ENCODE results near the gene ATF4. TPM values are rescaled to one million over a fixed set of nuclear protein-coding genes. Genes with fewer than 3 reads are reported as not detected.

The ATF4 gene
- total RNA-seq, 1 experiment from 2014 or later: 177 TPM

DNA sequence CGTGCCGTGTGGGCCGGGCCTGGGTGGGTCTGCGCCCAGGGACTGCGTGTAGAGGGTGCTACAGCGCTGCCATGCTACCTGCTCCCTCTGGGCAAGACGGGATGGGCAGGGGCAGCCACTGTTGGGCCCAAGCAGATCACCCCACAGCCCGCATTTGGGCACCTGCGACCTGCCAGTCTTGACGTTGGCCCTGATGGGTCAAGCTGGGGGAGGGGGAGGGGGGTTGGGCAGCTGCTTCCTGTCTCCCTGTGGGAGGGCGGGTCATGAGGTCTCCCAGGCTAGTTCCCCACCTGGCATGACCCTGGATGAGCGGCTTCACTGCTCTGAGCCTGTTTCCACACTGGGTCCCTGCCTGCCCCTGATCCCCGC, 15.0 kb downstream of the ATF4 start:
- Histone ChIP-seq H3K27me3 (ENCODE audit: control insufficient read depth, insufficient read depth, low read length) (no peaks in the 10 kb centered on the region), H3K27ac (ENCODE audit: low read length) (no peak overlapping the region), H3K36me3 (ENCODE audit: control insufficient read depth, insufficient read depth, low read length) (peaks cover 4% of the 10 kb centered on the region; the same call in 1 of the 2 replicates), H3K4me3 (ENCODE audit: low read depth in 2 of 2, low read length in 2 of 2) (no peak overlapping the region), H3K4me1 (ENCODE audit: control insufficient read depth, insufficient read depth, low read length) (peaks cover 23% of the 10 kb centered on the region), H3K9me3 (ENCODE audit: control insufficient read depth, insufficient read depth, low read depth, low read length) (no peaks in the 10 kb centered on the region)
- ChIA-PET POLR2A (no interaction called here), CTCF (interaction anchor here (0.7 to 1.5 kb wide), 2 partner anchors 284 to 489 kb away, joined by 3 to 4 read pairs; no protein-coding TSS in a partner anchor)
- intact Hi-C loops (cut with micrococcal nuclease; ENCODE audit: unreplicated experiment): loop anchor here (5.0 kb wide), 1 partner anchor 502 kb away; no protein-coding TSS in a partner anchor
- ATAC-seq (no peak), DNase-seq (ENCODE audit: low read depth, low spot score) (no peak)
- in situ Hi-C loops (cut with HindIII; ENCODE audit: low pct_unique_long_range_greater_than_20kb, low sequenced_read_pairs): no loop called here
- TF ChIP-seq SIN3A (IDR thresholded peaks at IDR 0.05; ENCODE audit: borderline replicate concordance, insufficient read depth, low read depth, low read length): no peak
- TF ChIP-seq TCF7L2 (IDR thresholded peaks at IDR 0.05; ENCODE audit: low read depth, low read length): no peak
- TF ChIP-seq POLR2AphosphoS5 (IDR thresholded peaks at IDR 0.05; ENCODE audit: low read depth, low read length): no peak
- TF ChIP-seq, protein P1, sequence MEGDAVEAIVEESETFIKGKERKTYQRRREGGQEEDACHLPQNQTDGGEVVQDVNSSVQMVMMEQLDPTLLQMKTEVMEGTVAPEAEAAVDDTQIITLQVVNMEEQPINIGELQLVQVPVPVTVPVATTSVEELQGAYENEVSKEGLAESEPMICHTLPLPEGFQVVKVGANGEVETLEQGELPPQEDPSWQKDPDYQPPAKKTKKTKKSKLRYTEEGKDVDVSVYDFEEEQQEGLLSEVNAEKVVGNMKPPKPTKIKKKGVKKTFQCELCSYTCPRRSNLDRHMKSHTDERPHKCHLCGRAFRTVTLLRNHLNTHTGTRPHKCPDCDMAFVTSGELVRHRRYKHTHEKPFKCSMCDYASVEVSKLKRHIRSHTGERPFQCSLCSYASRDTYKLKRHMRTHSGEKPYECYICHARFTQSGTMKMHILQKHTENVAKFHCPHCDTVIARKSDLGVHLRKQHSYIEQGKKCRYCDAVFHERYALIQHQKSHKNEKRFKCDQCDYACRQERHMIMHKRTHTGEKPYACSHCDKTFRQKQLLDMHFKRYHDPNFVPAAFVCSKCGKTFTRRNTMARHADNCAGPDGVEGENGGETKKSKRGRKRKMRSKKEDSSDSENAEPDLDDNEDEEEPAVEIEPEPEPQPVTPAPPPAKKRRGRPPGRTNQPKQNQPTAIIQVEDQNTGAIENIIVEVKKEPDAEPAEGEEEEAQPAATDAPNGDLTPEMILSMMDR (IDR thresholded peaks at IDR 0.05): no peak
- BruUV-seq (replicated peaks): no TSS peak

GRCh38 chr22:39535831-39536449, 15.6 kb downstream of the ATF4 start:
- Histone ChIP-seq H3K36me3 (ENCODE audit: control insufficient read depth, insufficient read depth, low read length) (peaks cover 4% of the 10 kb centered on the region; the same call in 1 of the 2 replicates), H3K9me3 (ENCODE audit: control insufficient read depth, insufficient read depth, low read depth, low read length) (no peaks in the 10 kb centered on the region), H3K4me3 (ENCODE audit: low read depth in 2 of 2, low read length in 2 of 2) (no peak overlapping the region), H3K27me3 (ENCODE audit: control insufficient read depth, insufficient read depth, low read length) (no peaks in the 10 kb centered on the region), H3K4me1 (ENCODE audit: control insufficient read depth, insufficient read depth, low read length) (peaks cover 17% of the 10 kb centered on the region), H3K27ac (ENCODE audit: low read length) (no peak overlapping the region)
- in situ Hi-C loops (cut with HindIII; ENCODE audit: low pct_unique_long_range_greater_than_20kb, low sequenced_read_pairs) (no loop called here), intact Hi-C loops (cut with micrococcal nuclease; ENCODE audit: unreplicated experiment) (loop anchor here (5.0 kb wide), 1 partner anchor 501 kb away; no protein-coding TSS in a partner anchor)
- no peak for DNase-seq (ENCODE audit: low read depth, low spot score)
- no peak for ATAC-seq
- TF ChIP-seq SIN3A (IDR thresholded peaks at IDR 0.05; ENCODE audit: borderline replicate concordance, insufficient read depth, low read depth, low read length): no peak
- TF ChIP-seq, protein P1 (IDR thresholded peaks at IDR 0.05): no peak
- no peak for TF ChIP-seq TCF7L2 (IDR thresholded peaks at IDR 0.05; ENCODE audit: low read depth, low read length)
- no peak for TF ChIP-seq POLR2AphosphoS5 (IDR thresholded peaks at IDR 0.05; ENCODE audit: low read depth, low read length)
- no peak for TF ChIP-seq REST (IDR thresholded peaks at IDR 0.05; ENCODE audit: insufficient read depth in 1 of 2, low read depth in 2 of 2, low read length in 1 of 2)
- POLR2A ChIA-PET: no interaction called here
- no TSS peak for BruUV-seq (replicated peaks)
- CTCF ChIA-PET: interaction anchor here (0.5 to 1.5 kb wide), 2 partner anchors 489 to 1748 kb away, joined by 4 to 5 read pairs; no protein-coding TSS in a partner anchor

All from Panc1 (cell line).